ENCODE measurements around the gene ABAT.

ABAT gene

GRCh38 chr16:8808009-8808408 is 133.6 kb downstream of the ABAT start:
- WGBS, 2 experiments = 94 to 98% methylated on average over 3 of the region's 3 CpGs
- peaks cover 15% of the 10 kb centered on the region for H3K36me3 ChIP-seq (ENCODE audit: control insufficient read depth, insufficient read depth, low read length)

GRCh38 chr16:8808613-8809353 is 134.4 kb downstream of the ABAT start:
- Histone ChIP-seq H3K4me1 (ENCODE audit: control insufficient read depth, insufficient read depth, low read length) (no peaks in the 10 kb centered on the region), H3K27ac (ENCODE audit: insufficient read depth, low read depth, low read length, poor library complexity, severe bottlenecking) (no peak overlapping the region), H3K9me3 (ENCODE audit: control insufficient read depth, low read length) (no peaks in the 10 kb centered on the region), H3K4me3 (ENCODE audit: insufficient read depth, low read depth, low read length) (no peak overlapping the region), H3K36me3 (ENCODE audit: control insufficient read depth, insufficient read depth, low read length) (peaks cover 11% of the 10 kb centered on the region), H3K27me3 (ENCODE audit: control insufficient read depth, insufficient read depth, low read length, poor library complexity, severe bottlenecking) (no peaks in the 10 kb centered on the region)
- 95 to 96% methylated on average over 10 to 11 of the region's 11 CpGs for WGBS, 2 experiments

More at GRCh38 chr16:8808009-8808408, 133.6 kb downstream of the ABAT start:
- Histone ChIP-seq H3K27me3 (ENCODE audit: control insufficient read depth, insufficient read depth, low read length, poor library complexity, severe bottlenecking) (no peaks in the 10 kb centered on the region), H3K27ac (ENCODE audit: insufficient read depth, low read depth, low read length, poor library complexity, severe bottlenecking) (no peak overlapping the region), H3K4me1 (ENCODE audit: control insufficient read depth, insufficient read depth, low read length) (no peaks in the 10 kb centered on the region), H3K4me3 (ENCODE audit: insufficient read depth, low read depth, low read length) (no peak overlapping the region), H3K9me3 (ENCODE audit: control insufficient read depth, low read length) (no peaks in the 10 kb centered on the region)

- no peaks in the 10 kb centered on the region for H3K9me3 ChIP-seq (ENCODE audit: control insufficient read depth, low read length)
- H3K36me3 ChIP-seq (ENCODE audit: control insufficient read depth, insufficient read depth, low read length) = peaks cover 28% of the 10 kb centered on the region
- no peak overlapping the region for H3K27ac ChIP-seq (ENCODE audit: insufficient read depth, low read depth, low read length, poor library complexity, severe bottlenecking)
- WGBS, 2 experiments = 90 to 92% methylated on average over 12 of the region's 12 CpGs
- H3K4me1 ChIP-seq (ENCODE audit: control insufficient read depth, insufficient read depth, low read length) = no peaks in the 10 kb centered on the region
- H3K27me3 ChIP-seq (ENCODE audit: control insufficient read depth, insufficient read depth, low read length, poor library complexity, severe bottlenecking) = no peaks in the 10 kb centered on the region
- no peak overlapping the region for H3K4me3 ChIP-seq (ENCODE audit: insufficient read depth, low read depth, low read length)
Measured at GRCh38 chr16:8812162-8812843, 137.9 kb downstream of the ABAT start.

- Histone ChIP-seq H3K4me3 (ENCODE audit: insufficient read depth, low read depth, low read length) (no peak overlapping the region), H3K27me3 (ENCODE audit: control insufficient read depth, insufficient read depth, low read length, poor library complexity, severe bottlenecking) (no peaks in the 10 kb centered on the region), H3K36me3 (ENCODE audit: control insufficient read depth, insufficient read depth, low read length) (peaks cover 26% of the 10 kb centered on the region), H3K27ac (ENCODE audit: insufficient read depth, low read depth, low read length, poor library complexity, severe bottlenecking) (no peak overlapping the region), H3K9me3 (ENCODE audit: control insufficient read depth, low read length) (no peaks in the 10 kb centered on the region), H3K4me1 (ENCODE audit: control insufficient read depth, insufficient read depth, low read length) (no peaks in the 10 kb centered on the region)
- 90 to 91% methylated on average over 13 of the region's 14 CpGs for WGBS, 2 experiments
Measured at GRCh38 chr16:8814095-8814806, 139.8 kb downstream of the ABAT start.

- Histone ChIP-seq H3K4me3 (ENCODE audit: insufficient read depth, low read depth, low read length) (no peak overlapping the region), H3K27ac (ENCODE audit: insufficient read depth, low read depth, low read length, poor library complexity, severe bottlenecking) (no peak overlapping the region), H3K4me1 (ENCODE audit: control insufficient read depth, insufficient read depth, low read length) (no peaks in the 10 kb centered on the region), H3K27me3 (ENCODE audit: control insufficient read depth, insufficient read depth, low read length, poor library complexity, severe bottlenecking) (no peaks in the 10 kb centered on the region), H3K36me3 (ENCODE audit: control insufficient read depth, insufficient read depth, low read length) (peaks cover 19% of the 10 kb centered on the region), H3K9me3 (ENCODE audit: control insufficient read depth, low read length) (no peaks in the 10 kb centered on the region)
- WGBS, 2 experiments = 93 to 94% methylated on average over 6 of the region's 6 CpGs
Measured at GRCh38 chr16:8816967-8817655, 142.7 kb downstream of the ABAT start.

- 90 to 92% methylated on average over 10 of the region's 10 CpGs for WGBS, 2 experiments
- Histone ChIP-seq H3K36me3 (ENCODE audit: control insufficient read depth, insufficient read depth, low read length) (peaks cover 19% of the 10 kb centered on the region), H3K4me1 (ENCODE audit: control insufficient read depth, insufficient read depth, low read length) (no peaks in the 10 kb centered on the region), H3K4me3 (ENCODE audit: insufficient read depth, low read depth, low read length) (no peak overlapping the region), H3K27ac (ENCODE audit: insufficient read depth, low read depth, low read length, poor library complexity, severe bottlenecking) (no peak overlapping the region), H3K27me3 (ENCODE audit: control insufficient read depth, insufficient read depth, low read length, poor library complexity, severe bottlenecking) (no peaks in the 10 kb centered on the region), H3K9me3 (ENCODE audit: control insufficient read depth, low read length) (no peaks in the 10 kb centered on the region)
Measured at GRCh38 chr16:8818504-8819270, 144.3 kb downstream of the ABAT start.

GRCh38 chr16:8819411-8820034 is 145.1 kb downstream of the ABAT start:
- Histone ChIP-seq H3K9me3 (ENCODE audit: control insufficient read depth, low read length) (no peaks in the 10 kb centered on the region), H3K27ac (ENCODE audit: insufficient read depth, low read depth, low read length, poor library complexity, severe bottlenecking) (no peak overlapping the region), H3K4me1 (ENCODE audit: control insufficient read depth, insufficient read depth, low read length) (no peaks in the 10 kb centered on the region), H3K4me3 (ENCODE audit: insufficient read depth, low read depth, low read length) (no peak overlapping the region), H3K36me3 (ENCODE audit: control insufficient read depth, insufficient read depth, low read length) (peaks cover 12% of the 10 kb centered on the region), H3K27me3 (ENCODE audit: control insufficient read depth, insufficient read depth, low read length, poor library complexity, severe bottlenecking) (no peaks in the 10 kb centered on the region)
- WGBS, 2 experiments = 90 to 100% methylated on average over 3 to 6 of the region's 6 CpGs

GRCh38 chr16:8822403-8822802 is 148.0 kb downstream of the ABAT start:
- Histone ChIP-seq H3K4me1 (ENCODE audit: control insufficient read depth, insufficient read depth, low read length) (no peaks in the 10 kb centered on the region), H3K4me3 (ENCODE audit: insufficient read depth, low read depth, low read length) (no peak overlapping the region), H3K9me3 (ENCODE audit: control insufficient read depth, low read length) (no peaks in the 10 kb centered on the region), H3K36me3 (ENCODE audit: control insufficient read depth, insufficient read depth, low read length) (peaks cover 3% of the 10 kb centered on the region), H3K27me3 (ENCODE audit: control insufficient read depth, insufficient read depth, low read length, poor library complexity, severe bottlenecking) (no peaks in the 10 kb centered on the region), H3K27ac (ENCODE audit: insufficient read depth, low read depth, low read length, poor library complexity, severe bottlenecking) (no peak overlapping the region)
- WGBS, 2 experiments = 89 to 97% methylated on average over 3 of the region's 3 CpGs

- Histone ChIP-seq H3K27me3 (ENCODE audit: control insufficient read depth, insufficient read depth, low read length, poor library complexity, severe bottlenecking) (no peaks in the 10 kb centered on the region), H3K4me1 (ENCODE audit: control insufficient read depth, insufficient read depth, low read length) (no peaks in the 10 kb centered on the region), H3K27ac (ENCODE audit: insufficient read depth, low read depth, low read length, poor library complexity, severe bottlenecking) (no peak overlapping the region), H3K36me3 (ENCODE audit: control insufficient read depth, insufficient read depth, low read length) (no peaks in the 10 kb centered on the region), H3K9me3 (ENCODE audit: control insufficient read depth, low read length) (no peaks in the 10 kb centered on the region), H3K4me3 (ENCODE audit: insufficient read depth, low read depth, low read length) (no peak overlapping the region)
- WGBS, 2 experiments = 96 to 97% methylated on average over 2 of the region's 3 CpGs
Measured at GRCh38 chr16:8826278-8826879, 152.0 kb downstream of the ABAT start.

Measured in ectodermal cell (in vitro differentiated cells).